Neural crest cell (in vitro differentiated cells): ENCODE data around the gene POLR3G. TPM values are rescaled to one million over a fixed set of nuclear protein-coding genes. Genes with fewer than 3 reads are reported as not detected.

Experiments
- DNase-seq: peaks from one replicate; pipeline ENCODE4 v3.0.0; 2021; ENCODE audit warnings: low read depth, mixed read lengths, low spot score
- H3K27ac Mint-ChIP-seq: one replicate; pipeline ENCODE4 v1.8.0; 2021; ENCODE audit warnings: mild to moderate bottlenecking, mixed read lengths; ENCODE audit not compliant: unreplicated experiment
- H3K27me3 Mint-ChIP-seq: 2 replicates; pipeline ENCODE4 v1.8.0; 2021; ENCODE audit warnings: low read depth, mild to moderate bottlenecking, mixed read lengths
- H3K36me3 Mint-ChIP-seq: 2 replicates; pipeline ENCODE4 v1.8.0; 2021; ENCODE audit warnings: low read depth, mild to moderate bottlenecking, mixed read lengths
- H3K4me1 Mint-ChIP-seq: 2 replicates; pipeline ENCODE4 v1.8.0; 2021; ENCODE audit warnings: mixed read lengths
- H3K4me3 Mint-ChIP-seq: one replicate; pipeline ENCODE4 v1.8.0; 2021; ENCODE audit warnings: mild to moderate bottlenecking, mixed read lengths
- H3K9me3 Mint-ChIP-seq: 2 replicates; pipeline ENCODE4 v1.8.0; 2021; ENCODE audit warnings: mixed read lengths
- total RNA-seq: library from RNA; stranded (reverse); gene quantifications from 2 replicates; pipeline ENCODE4 v1.2.1, GENCODE V29; 2021
- TF ChIP-seq, protein P1 (sequence below): fragments of 200-600 bp; sonication (generic); conservative IDR thresholded peaks from 2 replicates; pipeline ENCODE4 v1.5.0; 2021; ENCODE audit warnings: antibody characterized with exemption, mild to moderate bottlenecking

Gene POLR3G
- total RNA-seq, 1 donor from 2014 or later, result 12.1 TPM

DNA sequence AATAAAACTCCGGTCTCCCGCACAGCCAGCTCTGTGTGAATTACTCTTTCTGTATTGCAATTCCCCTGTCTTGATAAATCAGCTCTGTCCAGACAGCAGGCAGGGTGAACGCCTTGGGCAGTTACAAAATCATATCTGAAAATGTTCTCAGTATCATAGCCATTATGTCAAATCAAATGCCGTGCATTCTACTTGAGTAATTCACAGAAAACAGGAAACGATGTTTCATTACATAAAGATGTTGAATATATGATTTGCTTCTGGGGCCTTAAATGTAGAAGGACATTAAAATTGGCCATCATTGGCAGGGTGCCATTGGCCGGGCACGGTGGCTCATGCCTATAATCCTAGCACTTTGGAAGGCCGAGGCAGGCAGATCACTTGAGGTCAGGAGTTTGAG lies 8.5 kb downstream of the POLR3G start:
- no peak overlapping the region for H3K27ac Mint-ChIP-seq
- H3K9me3 Mint-ChIP-seq, result no peaks in the 10 kb centered on the region

DNA sequence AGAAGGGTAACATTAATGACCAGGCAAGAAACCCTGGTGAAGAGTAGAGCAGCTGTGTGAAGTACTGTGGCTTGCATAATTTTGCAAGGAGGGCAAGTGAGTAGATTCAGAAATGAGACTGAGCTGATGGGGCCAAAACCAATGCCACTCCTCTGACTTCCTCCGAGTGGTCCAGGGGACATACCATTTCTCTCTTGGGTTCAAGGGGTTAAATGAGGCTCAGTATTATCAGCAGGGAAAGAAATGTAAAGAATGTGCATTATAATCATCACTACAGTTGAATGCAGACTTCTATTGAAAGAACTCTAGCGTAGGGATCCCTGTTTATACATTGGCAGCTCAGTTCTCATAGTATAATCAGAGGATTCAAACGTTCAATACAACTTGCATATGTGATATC lies 9.9 kb downstream of the POLR3G start:
- H3K27ac Mint-ChIP-seq, result no peak overlapping the region
- H3K36me3 Mint-ChIP-seq, result peaks cover 13% of the 10 kb centered on the region
- DNase-seq, result no peak
- no peaks in the 10 kb centered on the region for H3K9me3 Mint-ChIP-seq
- H3K27me3 Mint-ChIP-seq, result no peaks in the 10 kb centered on the region
- H3K4me3 Mint-ChIP-seq, result no peak overlapping the region
- TF ChIP-seq, protein P1, sequence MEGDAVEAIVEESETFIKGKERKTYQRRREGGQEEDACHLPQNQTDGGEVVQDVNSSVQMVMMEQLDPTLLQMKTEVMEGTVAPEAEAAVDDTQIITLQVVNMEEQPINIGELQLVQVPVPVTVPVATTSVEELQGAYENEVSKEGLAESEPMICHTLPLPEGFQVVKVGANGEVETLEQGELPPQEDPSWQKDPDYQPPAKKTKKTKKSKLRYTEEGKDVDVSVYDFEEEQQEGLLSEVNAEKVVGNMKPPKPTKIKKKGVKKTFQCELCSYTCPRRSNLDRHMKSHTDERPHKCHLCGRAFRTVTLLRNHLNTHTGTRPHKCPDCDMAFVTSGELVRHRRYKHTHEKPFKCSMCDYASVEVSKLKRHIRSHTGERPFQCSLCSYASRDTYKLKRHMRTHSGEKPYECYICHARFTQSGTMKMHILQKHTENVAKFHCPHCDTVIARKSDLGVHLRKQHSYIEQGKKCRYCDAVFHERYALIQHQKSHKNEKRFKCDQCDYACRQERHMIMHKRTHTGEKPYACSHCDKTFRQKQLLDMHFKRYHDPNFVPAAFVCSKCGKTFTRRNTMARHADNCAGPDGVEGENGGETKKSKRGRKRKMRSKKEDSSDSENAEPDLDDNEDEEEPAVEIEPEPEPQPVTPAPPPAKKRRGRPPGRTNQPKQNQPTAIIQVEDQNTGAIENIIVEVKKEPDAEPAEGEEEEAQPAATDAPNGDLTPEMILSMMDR, result no peak
- H3K4me1 Mint-ChIP-seq, result peaks cover 4% of the 10 kb centered on the region

More for the DNA sequence above, 8.5 kb downstream of the POLR3G start:
- H3K27me3 Mint-ChIP-seq, result no peaks in the 10 kb centered on the region
- H3K36me3 Mint-ChIP-seq, result peaks cover 13% of the 10 kb centered on the region
- H3K4me1 Mint-ChIP-seq, result peaks cover 7% of the 10 kb centered on the region
- TF ChIP-seq, protein P1, result no peak
- no peak overlapping the region for H3K4me3 Mint-ChIP-seq
- DNase-seq, result no peak

DNA sequence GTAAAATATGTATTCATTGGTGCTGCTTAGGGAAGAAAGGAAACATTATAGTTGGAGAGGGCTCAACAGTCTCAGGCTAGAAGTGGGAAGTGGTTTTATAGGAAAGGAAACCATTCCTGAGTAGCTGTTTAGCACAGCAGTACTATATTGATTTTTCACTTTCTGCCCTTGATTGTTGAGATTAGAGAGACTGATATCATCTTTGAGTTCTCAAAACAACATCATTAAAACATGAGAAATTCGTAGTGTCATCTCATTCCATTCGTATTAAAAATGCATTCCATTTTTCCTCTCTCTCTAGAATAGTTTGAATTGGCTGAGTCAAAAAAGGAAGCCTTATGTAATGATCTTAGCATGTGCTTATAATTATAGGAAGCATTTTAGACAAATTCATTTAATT lies 14.1 kb downstream of the POLR3G start:
- H3K27ac Mint-ChIP-seq, result no peak overlapping the region
- H3K27me3 Mint-ChIP-seq, result no peaks in the 10 kb centered on the region
- no peak for DNase-seq
- peaks cover 4% of the 10 kb centered on the region for H3K4me1 Mint-ChIP-seq
- no peak overlapping the region for H3K4me3 Mint-ChIP-seq
- TF ChIP-seq, protein P1, result no peak
- H3K36me3 Mint-ChIP-seq, result peaks cover 16% of the 10 kb centered on the region
- no peaks in the 10 kb centered on the region for H3K9me3 Mint-ChIP-seq

DNA sequence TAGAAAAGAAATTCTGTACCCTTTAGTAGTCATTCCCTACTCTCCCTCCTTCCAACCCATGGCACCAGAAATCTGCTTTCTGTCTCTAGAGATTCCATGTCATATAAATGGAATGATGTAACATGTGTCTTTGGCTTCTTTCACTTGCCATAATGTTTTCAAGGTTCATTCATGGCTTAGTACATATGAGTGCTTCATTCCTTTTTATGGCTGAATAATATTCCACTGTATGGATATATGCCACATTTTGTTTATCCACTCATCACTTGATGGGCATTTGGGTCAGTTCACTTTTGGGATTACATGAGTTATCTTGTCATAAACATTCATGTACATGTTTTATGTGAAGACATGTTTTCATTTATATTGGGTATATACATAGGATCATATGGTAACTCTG lies 19.4 kb downstream of the POLR3G start:
- no peaks in the 10 kb centered on the region for H3K27me3 Mint-ChIP-seq
- TF ChIP-seq, protein P1, result no peak
- H3K36me3 Mint-ChIP-seq, result peaks cover 10% of the 10 kb centered on the region
- H3K27ac Mint-ChIP-seq, result no peak overlapping the region
- H3K9me3 Mint-ChIP-seq, result peaks cover 6% of the 10 kb centered on the region
- DNase-seq, result no peak
- no peak overlapping the region for H3K4me3 Mint-ChIP-seq
- H3K4me1 Mint-ChIP-seq, result no peaks in the 10 kb centered on the region

DNA sequence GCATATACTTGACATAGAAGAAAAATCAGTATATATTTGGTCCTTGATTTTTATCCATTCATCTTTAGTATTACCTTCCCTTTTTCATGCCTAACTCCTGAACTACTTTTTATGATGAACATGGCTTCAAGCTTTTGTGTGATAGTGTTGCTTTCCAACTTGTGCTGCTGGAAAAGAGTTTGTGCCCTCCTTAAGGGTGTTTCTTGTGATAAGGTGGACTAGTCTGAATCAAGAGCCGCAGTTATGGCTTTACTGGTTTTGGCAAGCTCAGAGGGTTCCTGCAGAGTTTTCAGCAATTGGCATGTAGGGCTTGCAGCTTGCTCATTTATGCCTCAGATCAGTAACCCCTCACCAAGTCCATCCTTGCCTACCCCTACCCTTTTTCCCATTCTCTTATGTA lies 20.5 kb downstream of the POLR3G start:
- TF ChIP-seq, protein P1, result no peak
- DNase-seq, result no peak
- peaks cover 6% of the 10 kb centered on the region for H3K9me3 Mint-ChIP-seq
- H3K4me1 Mint-ChIP-seq, result no peaks in the 10 kb centered on the region
- no peaks in the 10 kb centered on the region for H3K27me3 Mint-ChIP-seq
- H3K4me3 Mint-ChIP-seq, result no peak overlapping the region
- H3K27ac Mint-ChIP-seq, result no peak overlapping the region
- H3K36me3 Mint-ChIP-seq, result peaks cover 10% of the 10 kb centered on the region

DNA sequence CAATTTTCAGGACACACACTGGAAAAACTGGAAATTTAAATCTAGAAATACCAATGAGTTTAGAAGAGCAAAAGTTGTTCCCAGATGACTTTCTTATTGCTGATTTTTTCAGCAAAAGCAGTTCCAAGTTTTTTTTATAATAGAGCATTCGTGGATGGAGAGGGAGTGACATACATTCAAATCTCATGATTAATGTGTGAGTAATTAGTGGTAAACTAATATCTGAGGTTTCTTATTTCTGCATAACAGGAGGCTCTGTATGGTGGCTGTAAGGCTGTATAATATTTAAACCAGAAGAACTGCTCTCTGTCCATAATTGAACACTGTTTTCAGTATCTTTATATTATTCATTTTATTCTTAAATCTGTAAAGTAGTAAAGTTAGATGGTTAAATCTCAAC lies 28.9 kb downstream of the POLR3G start:
- Mint-ChIP-seq H3K4me1 (no peaks in the 10 kb centered on the region), H3K9me3 (no peaks in the 10 kb centered on the region), H3K4me3 (no peak overlapping the region), H3K27ac (no peak overlapping the region), H3K27me3 (no peaks in the 10 kb centered on the region), H3K36me3 (peaks cover 8% of the 10 kb centered on the region)
- no peak for DNase-seq
- TF ChIP-seq, protein P1, result no peak
